NOMO-1 (cell line): ENCODE results near the gene SVOP.
"Not testable (repeated sequence)": the region's sequence is repeated elsewhere in the genome, so short reads cannot be mapped to it uniquely, and the experiment has no call there.

Experiments
- DNase-seq, 2 experiments: peaks; one replicate each; lab custom pipeline; 2025; ENCODE audit not compliant: unreplicated experiment in 2 of 2; lab: John Stamatoyannopoulos, UW

The SVOP gene

DNA sequence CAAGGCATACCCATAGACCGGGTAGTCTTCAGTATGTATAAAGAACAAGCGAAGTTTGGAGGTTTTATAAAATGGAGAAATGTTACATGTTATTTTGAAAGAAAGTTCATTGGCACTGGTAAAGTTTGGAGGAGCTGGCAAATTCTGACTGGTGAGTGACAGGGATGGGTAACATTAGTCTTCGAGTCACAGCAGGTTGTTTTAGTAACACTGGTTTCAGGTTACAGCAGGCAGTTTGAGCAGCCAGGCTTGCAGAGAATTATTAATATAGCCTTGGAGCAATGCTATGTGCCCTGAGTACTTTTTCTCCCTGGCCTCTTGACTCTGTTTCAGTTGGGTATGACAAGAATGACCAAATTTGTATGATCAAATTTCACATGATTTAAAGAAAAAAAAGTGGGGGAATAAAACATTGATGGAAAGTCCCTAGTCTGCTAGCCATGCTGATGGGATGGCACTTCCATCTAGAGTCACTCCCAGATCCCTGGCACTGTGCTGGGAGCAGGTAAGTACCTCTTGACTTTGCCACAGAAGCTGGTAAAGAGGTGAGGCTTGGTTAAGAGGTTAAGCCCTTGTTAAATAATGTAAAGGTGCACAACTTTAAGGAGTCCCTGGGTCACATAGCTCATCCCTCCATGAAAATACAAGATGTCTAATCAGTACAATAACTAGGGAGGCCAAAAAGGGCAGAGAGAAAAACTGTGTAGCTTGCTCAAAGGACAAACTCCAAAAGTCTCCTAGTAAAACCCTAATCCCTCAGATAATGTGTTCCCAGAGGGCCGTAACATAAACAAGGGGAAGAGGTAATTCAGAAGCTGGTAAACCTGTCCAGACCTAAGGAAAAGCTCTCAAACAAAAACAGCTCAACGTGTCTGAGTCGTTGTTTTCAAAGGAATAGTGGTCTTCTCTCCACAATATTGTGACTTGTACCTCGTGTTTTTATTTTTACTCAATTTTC lies 12.7 kb upstream of the SVOP start:
- no peak for DNase-seq

DNA sequence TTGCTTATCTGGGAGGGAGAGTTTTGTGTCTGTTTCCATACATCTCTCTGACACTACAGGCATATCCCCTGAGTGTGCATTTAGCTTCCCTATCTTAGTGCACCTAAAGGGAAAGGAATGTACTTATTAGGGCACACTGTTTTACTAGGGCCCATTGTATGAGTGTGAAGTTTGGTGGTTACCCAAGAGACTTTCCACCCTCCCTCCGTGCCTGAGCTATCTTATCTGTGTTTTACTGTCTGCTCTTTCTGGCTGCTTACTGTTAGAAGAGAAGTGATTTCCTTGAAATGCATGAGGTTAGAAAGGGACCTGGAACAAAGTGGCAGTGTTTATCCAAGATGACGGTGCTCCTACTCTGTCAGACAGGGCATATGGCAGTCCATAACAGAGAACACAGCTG lies 8.5 kb upstream of the SVOP start:
- DNase-seq = no peak

DNA sequence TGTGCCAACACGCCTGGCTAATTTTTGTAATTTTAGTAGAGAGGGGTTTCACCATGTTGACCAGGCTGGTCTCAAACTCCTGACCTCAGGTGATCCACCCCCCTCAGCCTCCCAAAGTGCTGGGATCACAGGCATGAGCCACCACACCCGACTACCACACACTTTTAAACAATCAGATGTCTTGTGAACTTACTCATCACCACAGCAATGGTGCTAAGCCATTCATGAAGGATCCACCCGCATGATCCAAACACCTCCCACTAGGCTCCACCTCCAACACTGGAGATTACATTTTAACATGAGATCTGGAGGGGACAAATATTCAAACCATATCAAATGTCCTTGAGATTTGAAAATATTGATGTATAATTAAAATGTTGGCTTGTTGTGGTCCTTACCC lies 7.8 kb upstream of the SVOP start:
- DNase-seq = not testable (repeated sequence)

GRCh38 chr12:109027767-109028166 lies 6.9 kb upstream of the SVOP start:
- peak in 1 of 2 experiments; percentile 38 for DNase-seq

GRCh38 chr12:109020146-109020795 lies 597 bp downstream of the SVOP start:
- no peak for DNase-seq

DNA sequence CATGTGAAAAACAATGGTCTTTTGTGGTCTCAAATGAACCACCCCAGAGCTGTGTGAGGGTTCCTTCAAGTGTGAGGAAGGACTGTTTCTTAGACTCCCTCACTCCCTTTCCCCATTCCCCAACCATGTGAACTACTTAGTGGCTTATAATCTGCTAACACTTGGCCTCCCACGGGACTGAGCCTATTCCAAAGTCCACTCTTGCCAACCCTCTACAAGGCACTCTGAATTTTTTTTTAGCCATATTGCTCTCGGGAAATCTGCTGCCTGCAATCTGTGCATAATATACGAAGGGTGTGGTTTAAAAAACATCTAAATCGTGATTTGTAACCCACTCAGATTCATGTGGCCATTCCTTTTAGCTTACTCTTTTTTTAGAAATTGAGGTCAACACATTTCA lies 2.6 kb downstream of the SVOP start:
- no peak for DNase-seq

DNA sequence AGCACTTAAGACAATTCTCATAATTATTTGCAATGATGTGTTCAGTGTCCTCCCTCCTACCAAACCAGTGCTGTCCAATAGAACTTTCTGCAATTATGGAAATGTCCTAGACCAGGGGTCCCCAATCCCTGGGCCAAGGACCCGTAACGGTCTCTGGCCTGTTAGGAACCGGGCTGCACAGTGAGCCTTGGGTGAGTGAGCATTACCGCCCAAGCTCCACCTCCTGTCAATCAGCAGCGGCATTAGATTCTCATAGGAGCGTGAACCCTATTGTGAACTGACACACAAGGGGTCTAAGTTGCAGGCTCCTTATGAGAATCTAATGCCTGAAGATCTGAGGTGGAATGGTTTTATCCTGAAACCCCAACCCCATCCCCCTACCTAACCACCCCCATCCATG lies 3.9 kb downstream of the SVOP start:
- DNase-seq = no peak

DNA sequence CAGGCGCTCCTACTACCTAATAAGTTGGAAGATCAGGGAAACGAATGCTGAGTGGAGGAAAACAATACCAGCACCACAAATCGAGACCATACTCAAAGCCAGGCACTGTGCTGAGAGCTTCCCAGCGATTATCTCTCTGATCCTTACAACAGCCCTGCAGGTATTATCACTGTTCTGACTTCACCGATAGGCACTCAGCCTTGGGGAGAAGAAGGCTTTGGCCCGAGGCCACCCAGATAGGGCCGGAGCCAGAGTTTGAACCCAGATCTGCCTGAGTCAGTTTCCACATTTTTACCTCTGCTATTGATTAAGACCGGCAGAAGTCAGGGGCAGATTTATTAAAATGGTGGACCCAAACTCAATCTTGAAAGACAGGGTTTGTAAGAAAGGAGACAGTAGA lies 4.9 kb downstream of the SVOP start:
- DNase-seq = no peak

DNA sequence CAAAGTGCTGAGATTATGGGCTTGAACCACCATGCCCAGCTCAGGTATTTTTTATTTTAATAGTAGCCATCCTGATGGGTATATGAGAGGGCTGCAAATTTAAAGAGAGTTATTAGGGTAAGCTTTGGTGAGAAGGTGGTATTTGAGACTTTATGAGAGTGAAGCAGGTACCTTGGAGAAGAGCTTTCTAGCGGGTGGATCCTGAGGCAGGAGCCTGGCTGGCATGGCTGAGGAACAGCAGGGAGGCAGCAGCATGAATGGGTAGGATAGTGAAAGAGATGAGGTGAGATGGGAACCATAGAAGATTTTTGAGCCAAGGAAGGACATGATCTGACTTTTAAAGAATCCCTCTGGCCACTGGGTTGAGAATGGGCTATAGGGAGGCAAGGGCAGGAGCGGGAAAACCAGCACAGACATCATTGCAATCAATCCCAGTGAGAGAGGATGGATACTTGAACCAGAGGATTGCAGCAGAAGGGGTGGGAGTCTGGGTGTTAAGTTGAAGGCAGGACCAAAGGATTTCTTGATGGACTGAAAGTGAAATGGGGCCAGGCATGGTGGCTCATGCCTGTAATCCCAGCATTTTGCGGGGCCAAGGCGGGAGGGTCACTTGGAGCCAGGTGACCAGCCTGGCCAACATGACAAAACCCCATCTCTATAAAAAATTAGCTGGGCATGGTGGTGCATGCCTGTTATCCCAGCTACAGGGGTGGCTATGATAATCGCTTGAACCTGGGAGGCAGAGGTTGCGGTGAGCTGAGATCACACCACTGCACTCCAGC lies 5.7 kb downstream of the SVOP start:
- DNase-seq = no peak

- no peak for DNase-seq
These were observed 10.6 kb downstream of the SVOP start for GRCh38 chr12:109010259-109010658.

DNA sequence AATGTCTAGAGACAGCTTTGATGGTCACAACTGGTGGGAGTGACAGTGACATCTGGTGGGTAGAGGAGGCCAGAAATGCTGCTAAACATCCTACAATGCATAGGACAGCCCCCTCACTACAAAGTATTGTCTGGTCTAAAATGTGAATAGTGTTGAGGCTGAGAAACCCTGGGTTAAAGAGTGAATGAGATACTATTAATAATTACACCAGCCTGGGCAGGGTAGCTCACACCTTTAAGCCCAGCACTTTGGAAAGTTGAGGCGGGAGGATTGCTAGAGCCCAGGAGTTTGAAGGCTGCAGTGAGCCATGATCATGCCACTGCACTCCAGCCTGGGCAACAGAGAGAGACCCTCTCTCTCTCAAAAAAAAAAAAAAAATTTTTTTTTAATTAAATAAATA lies 11.1 kb downstream of the SVOP start:
- DNase-seq = no peak

DNA sequence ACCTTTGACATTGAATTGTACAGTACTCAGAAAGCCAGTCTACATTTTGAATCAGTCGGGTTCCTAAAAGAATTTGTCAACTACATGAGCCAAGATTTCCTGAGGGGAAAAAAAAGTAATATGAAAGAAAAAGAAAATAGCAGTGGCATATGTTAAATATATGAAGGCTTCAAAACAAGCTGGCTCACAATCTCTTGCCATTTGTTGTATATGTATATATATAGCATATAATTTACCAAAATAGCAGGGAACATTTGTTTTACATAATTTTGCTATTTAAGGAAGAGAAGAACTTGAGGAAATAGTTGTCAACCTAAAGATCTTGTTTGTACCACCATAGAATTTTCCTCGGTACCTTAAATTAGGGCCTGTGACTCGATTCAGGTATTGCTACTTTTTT lies 16.9 kb downstream of the SVOP start:
- no peak for DNase-seq

- DNase-seq = no peak
These were observed 24.5 kb downstream of the SVOP start for GRCh38 chr12:108996320-108996719.

GRCh38 chr12:108995370-108995992 lies 25.4 kb downstream of the SVOP start:
- no peak for DNase-seq

GRCh38 chr12:108990103-108990502 lies 30.8 kb downstream of the SVOP start:
- DNase-seq = not testable (repeated sequence)

- DNase-seq = no peak
These were observed 31.5 kb downstream of the SVOP start for GRCh38 chr12:108989376-108989775.

DNA sequence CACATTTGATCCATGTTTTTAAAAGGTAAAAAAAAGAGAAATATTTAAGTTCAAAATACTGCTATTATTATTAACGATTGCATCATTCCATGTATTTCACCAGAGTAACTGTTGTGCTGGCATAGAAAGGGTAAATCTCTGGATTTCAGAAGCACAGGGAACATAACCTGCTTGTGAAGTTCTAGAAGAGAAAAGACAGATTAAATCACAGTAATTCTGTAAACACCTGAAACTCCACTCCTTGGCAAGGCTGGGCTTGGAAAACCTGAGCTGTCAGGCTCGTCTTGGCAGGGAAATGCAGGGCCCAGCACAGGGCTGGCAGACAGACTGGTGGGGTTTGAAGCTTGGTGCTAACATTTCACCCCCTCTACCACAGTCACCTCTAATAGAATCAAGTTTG lies 35.1 kb downstream of the SVOP start:
- no peak for DNase-seq

DNA sequence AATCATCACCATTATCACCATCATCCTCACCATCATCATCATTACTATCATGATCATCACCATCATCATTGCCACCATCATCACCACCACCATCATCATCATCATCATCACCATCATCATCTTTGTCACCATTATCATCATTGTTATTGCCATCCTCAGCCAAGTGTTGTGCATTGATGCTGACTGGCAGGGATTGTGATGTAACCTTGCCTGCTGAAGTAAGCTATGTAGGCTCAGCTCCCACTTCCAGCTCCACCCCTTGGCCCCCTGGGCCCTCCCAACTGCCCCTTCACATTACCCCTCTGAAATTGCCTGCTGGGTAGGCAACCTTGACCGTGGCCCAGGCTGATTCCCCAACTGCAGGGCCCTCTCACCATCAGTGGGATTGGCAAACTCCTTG lies 37.6 kb downstream of the SVOP start:
- no peak for DNase-seq

GRCh38 chr12:108982621-108983219 lies 38.1 kb downstream of the SVOP start:
- no peak for DNase-seq

- no peak for DNase-seq
These were observed 39.0 kb downstream of the SVOP start for GRCh38 chr12:108981835-108982234.
